Gastroesophageal sphincter (tissue), 4 donors: ENCODE data around the gene DPYSL4. TPM values are rescaled to one million over a fixed set of nuclear protein-coding genes. Genes with fewer than 3 reads are reported as not detected.

Source experiments
- ATAC-seq: fragments of 150-250 bp; one replicate; pipeline ENCODE4 v1.9.1; 2016; ENCODE audit warnings: mild to moderate bottlenecking, moderate library complexity
- H3K27ac ChIP-seq, 4 donors: fragments of 200-600 bp; sonication (generic) in 3 of 4; 1 replicate in 3 of 4; 2 replicates in 1 of 4; pipeline ENCODE4 v1.5.1; 2016 to 2019
- H3K27me3 ChIP-seq: fragments of 200-600 bp; sonication (generic); one replicate; pipeline ENCODE4 v1.5.1; 2019
- H3K36me3 ChIP-seq, 2 donors: fragments of 200-600 bp; sonication (generic); one replicate each; pipeline ENCODE4 v1.5.1; 2019; ENCODE audit warnings: control low read depth in 1 of 2
- H3K4me1 ChIP-seq, 3 donors: fragments of 200-600 bp; sonication (generic); 1 replicate in 2 of 3; 2 replicates in 1 of 3; pipeline ENCODE4 v1.5.1; 2016 to 2019; ENCODE audit warnings: control low read depth in 2 of 3
- H3K4me3 ChIP-seq, 2 donors: fragments of 200-600 bp; sonication (generic); one replicate each; pipeline ENCODE4 v1.5.1; 2019; ENCODE audit warnings: mild to moderate bottlenecking in 1 of 2, moderate library complexity in 1 of 2
- H3K9me3 ChIP-seq, 3 donors: fragments of 200-600 bp; sonication (generic); one replicate each; pipeline ENCODE4 v1.5.1; 2017 to 2019; ENCODE audit warnings: control low read depth in 2 of 3
- CTCF ChIP-seq, 4 experiments: fragments of 200-600 bp in 2 of 4; fragments of 450-650 bp in 2 of 4; sonication (generic) in 1 of 4; IDR thresholded peaks; one replicate each; pipeline ENCODE4 v1.5.1; 2017 to 2019; ENCODE audit warnings: antibody characterized with exemption in 4 of 4, mild to moderate bottlenecking in 2 of 4, moderate library complexity in 2 of 4
- EP300 ChIP-seq: sonication (generic); formaldehyde crosslinking; IDR thresholded peaks from one replicate; pipeline ENCODE4 v1.6.1; 2017; ENCODE audit warnings: antibody characterized with exemption, mild to moderate bottlenecking
- POLR2A ChIP-seq, 2 donors: fragments of 450-650 bp; IDR thresholded peaks; one replicate each; pipeline ENCODE4 v1.6.1; 2017; ENCODE audit warnings: antibody characterized with exemption in 2 of 2, mild to moderate bottlenecking in 2 of 2, moderate library complexity in 1 of 2
- POLR2AphosphoS5 ChIP-seq: sonication (generic); formaldehyde crosslinking; IDR thresholded peaks from one replicate; pipeline ENCODE4 v1.6.1; 2017; ENCODE audit warnings: antibody characterized with exemption
- WGBS, 2 donors: methylation state at CpG; one replicate each; pipeline ENCODE4 v1.1.5; 2018; ENCODE audit warnings: low coverage in 1 of 2; 5-methylcytosine and 5-hydroxymethylcytosine counted together
- total RNA-seq, 4 donors: library from RNA; depleted of rRNA; stranded (reverse); fragments of >200 nt; gene quantifications; one replicate each; pipeline ENCODE4 v1.1.0, GENCODE V29; 2016

DPYSL4 gene
- total RNA-seq, 4 donors from 2014 or later: 1.6 to 2.6 (median 1.9) TPM

GRCh38 chr10:132175408-132175807, 11.3 kb upstream of the DPYSL4 start:
- WGBS, 2 donors: 20% methylated on average over 1 of the region's 6 CpGs; no CpG with 5 or more reads in 1 of the 2 donors
- H3K9me3 ChIP-seq: no peaks in the 10 kb centered on the region
- peaks cover 23% of the 10 kb centered on the region for H3K27me3 ChIP-seq
- H3K27ac ChIP-seq: no peak overlapping the region
- ATAC-seq: no peak
- TF ChIP-seq EP300 (no peak), CTCF (IDR thresholded peaks at IDR 0.05) (no peak), POLR2AphosphoS5 (no peak), POLR2A (IDR thresholded peaks at IDR 0.05) (no peak)
- no peak overlapping the region for H3K4me3 ChIP-seq
- H3K4me1 ChIP-seq: peaks cover 0 to 13% (median 0%) of the 10 kb centered on the region in 3 donors
- H3K36me3 ChIP-seq: peaks cover 0 to 8% of the 10 kb centered on the region in 2 donors

GRCh38 chr10:132175907-132176581, 10.7 kb upstream of the DPYSL4 start:
- ATAC-seq: no peak
- H3K27ac ChIP-seq: no peak overlapping the region
- no peak for TF ChIP-seq CTCF (IDR thresholded peaks at IDR 0.05)
- TF ChIP-seq EP300: no peak
- TF ChIP-seq POLR2AphosphoS5: no peak
- no peak for TF ChIP-seq POLR2A (IDR thresholded peaks at IDR 0.05)
- H3K27me3 ChIP-seq: peaks cover 18% of the 10 kb centered on the region
- H3K9me3 ChIP-seq: no peaks in the 10 kb centered on the region
- no peak overlapping the region for H3K4me3 ChIP-seq
- H3K4me1 ChIP-seq: peaks cover 0 to 13% (median 0%) of the 10 kb centered on the region in 3 donors
- WGBS, 2 donors: 24 to 30% methylated on average over 4 to 9 of the region's 16 CpGs
- peaks cover 0 to 1% of the 10 kb centered on the region in 2 donors for H3K36me3 ChIP-seq

- H3K4me1 ChIP-seq: peaks cover 0 to 13% (median 0%) of the 10 kb centered on the region in 3 donors
- H3K4me3 ChIP-seq: no peak overlapping the region
- H3K27ac ChIP-seq: no peak overlapping the region
- H3K27me3 ChIP-seq: peaks cover 15% of the 10 kb centered on the region
- WGBS, 2 donors: 41 to 58% methylated on average over 10 to 13 of the region's 19 CpGs
- H3K36me3 ChIP-seq: no peaks in the 10 kb centered on the region
- ATAC-seq: no peak
- TF ChIP-seq EP300 (no peak), POLR2A (IDR thresholded peaks at IDR 0.05) (no peak)
- H3K9me3 ChIP-seq: no peaks in the 10 kb centered on the region
Measured at GRCh38 chr10:132176623-132177500, 9.9 kb upstream of the DPYSL4 start.

GRCh38 chr10:132178046-132178445, 8.7 kb upstream of the DPYSL4 start:
- TF ChIP-seq POLR2AphosphoS5: no peak
- TF ChIP-seq POLR2A (IDR thresholded peaks at IDR 0.05): no peak
- no peak for TF ChIP-seq CTCF (IDR thresholded peaks at IDR 0.05)
- TF ChIP-seq EP300: no peak
- Histone ChIP-seq H3K9me3 (no peaks in the 10 kb centered on the region), H3K4me1 (peaks cover 0 to 13% (median 0%) of the 10 kb centered on the region in 3 donors), H3K4me3 (no peak overlapping the region), H3K27ac (no peak overlapping the region), H3K36me3 (no peaks in the 10 kb centered on the region), H3K27me3 (peaks cover 24% of the 10 kb centered on the region)
- WGBS, 2 donors: 40% methylated on average over 1 of the region's 6 CpGs; no CpG with 5 or more reads in 1 of the 2 donors
- ATAC-seq: no peak

- no peak for ATAC-seq
- 77 to 81% methylated on average over 2 to 8 of the region's 23 CpGs for WGBS, 2 donors
- peaks cover 24% of the 10 kb centered on the region for H3K27me3 ChIP-seq
Measured at GRCh38 chr10:132178672-132179545, 7.8 kb upstream of the DPYSL4 start.

More at GRCh38 chr10:132178672-132179545, 7.8 kb upstream of the DPYSL4 start:
- H3K36me3 ChIP-seq: no peaks in the 10 kb centered on the region
- H3K9me3 ChIP-seq: no peaks in the 10 kb centered on the region
- H3K27ac ChIP-seq: no peak overlapping the region
- H3K4me3 ChIP-seq: no peak overlapping the region
- TF ChIP-seq POLR2AphosphoS5: no peak
- TF ChIP-seq EP300: no peak
- TF ChIP-seq POLR2A (IDR thresholded peaks at IDR 0.05): no peak
- TF ChIP-seq CTCF (IDR thresholded peaks at IDR 0.05): no peak
- H3K4me1 ChIP-seq: peaks cover 0 to 13% (median 0%) of the 10 kb centered on the region in 3 donors
